Right atrium auricular region (tissue), 2 donors: Measurements from ENCODE around the gene BTNL8. TPM values are rescaled to one million over a fixed set of nuclear protein-coding genes. Genes with fewer than 3 reads are reported as not detected.

Source experiments
- DNase-seq: peaks from one replicate; pipeline ENCODE4 v3.0.0-alpha.2; 2019; ENCODE audit warnings: low spot score
- H3K27ac ChIP-seq, 2 donors: fragments of 200-600 bp; sonication (generic); 1 replicate in 1 of 2; 2 replicates in 1 of 2; pipeline ENCODE4 v1.5.1; 2016 to 2019
- H3K27me3 ChIP-seq, 2 donors: fragments of 200-600 bp; sonication (generic); one replicate each; pipeline versions ENCODE4 v1.5.1 to v1.6.0; 2017 to 2019
- H3K36me3 ChIP-seq: fragments of 200-600 bp; sonication (generic); one replicate; pipeline ENCODE4 v1.5.1; 2016
- H3K4me1 ChIP-seq, 2 donors: fragments of 200-600 bp; sonication (generic); one replicate each; pipeline versions ENCODE4 v1.5.1 to v1.6.0; 2017 to 2019
- H3K4me3 ChIP-seq, 2 donors: fragments of 200-600 bp; sonication (generic); 1 replicate in 1 of 2; 2 replicates in 1 of 2; pipeline ENCODE4 v1.5.1; 2017 to 2019; ENCODE audit warnings: mild to moderate bottlenecking in 1 of 2, moderate library complexity in 1 of 2
- H3K9me3 ChIP-seq, 2 donors: fragments of 200-600 bp; sonication (generic); one replicate each; pipeline ENCODE4 v1.5.1; 2019
- CTCF ChIP-seq, 2 donors: fragments of 200-600 bp; sonication (generic); IDR thresholded peaks; one replicate each; pipeline ENCODE4 v1.5.1; 2019; ENCODE audit warnings: antibody characterized with exemption in 2 of 2
- total RNA-seq, 2 donors: library from RNA; depleted of rRNA; stranded (reverse); fragments of >200 nt; gene quantifications; one replicate each; pipeline ENCODE4 v1.1.0, GENCODE V29; 2016

Gene BTNL8
- total RNA-seq, 2 donors from 2014 or later: 0.48 to 0.59 TPM

GRCh38 chr5:180959661-180960060 is 60.7 kb downstream of the BTNL8 start:
- TF ChIP-seq CTCF (IDR thresholded peaks at IDR 0.05): no peak
- no peaks in the 10 kb centered on the region for H3K27me3 ChIP-seq
- no peaks in the 10 kb centered on the region for H3K36me3 ChIP-seq
- no peak for DNase-seq
- no peak overlapping the region for H3K27ac ChIP-seq
- no peak overlapping the region for H3K4me3 ChIP-seq
- H3K9me3 ChIP-seq: no peaks in the 10 kb centered on the region
- no peaks in the 10 kb centered on the region for H3K4me1 ChIP-seq

- H3K9me3 ChIP-seq: no peaks in the 10 kb centered on the region
- no peak overlapping the region for H3K27ac ChIP-seq
- no peak overlapping the region for H3K4me3 ChIP-seq
- no peaks in the 10 kb centered on the region for H3K27me3 ChIP-seq
- no peak for TF ChIP-seq CTCF (IDR thresholded peaks at IDR 0.05)
- H3K4me1 ChIP-seq: no peaks in the 10 kb centered on the region
- no peak for DNase-seq
- H3K36me3 ChIP-seq: no peaks in the 10 kb centered on the region
Measured at GRCh38 chr5:180960209-180960608, 61.2 kb downstream of the BTNL8 start.

- no peak for TF ChIP-seq CTCF (IDR thresholded peaks at IDR 0.05)
- no peak for DNase-seq
Measured at GRCh38 chr5:180969406-180969805, 70.4 kb downstream of the BTNL8 start.

GRCh38 chr5:180970336-180970735 is 71.4 kb downstream of the BTNL8 start:
- H3K27ac ChIP-seq: no peak overlapping the region
- H3K9me3 ChIP-seq: no peaks in the 10 kb centered on the region

More at GRCh38 chr5:180969406-180969805, 70.4 kb downstream of the BTNL8 start:
- H3K9me3 ChIP-seq: no peaks in the 10 kb centered on the region
- no peak overlapping the region for H3K27ac ChIP-seq
- H3K36me3 ChIP-seq: no peaks in the 10 kb centered on the region
- H3K4me1 ChIP-seq: no peaks in the 10 kb centered on the region
- no peaks in the 10 kb centered on the region for H3K27me3 ChIP-seq
- no peak overlapping the region for H3K4me3 ChIP-seq

GRCh38 chr5:180970875-180971274 is 71.9 kb downstream of the BTNL8 start:
- Histone ChIP-seq H3K9me3 (no peaks in the 10 kb centered on the region), H3K4me1 (no peaks in the 10 kb centered on the region), H3K27me3 (no peaks in the 10 kb centered on the region), H3K4me3 (no peak overlapping the region), H3K27ac (no peak overlapping the region), H3K36me3 (no peaks in the 10 kb centered on the region)
- TF ChIP-seq CTCF (IDR thresholded peaks at IDR 0.05): no peak
- no peak for DNase-seq

More at GRCh38 chr5:180970336-180970735, 71.4 kb downstream of the BTNL8 start:
- no peaks in the 10 kb centered on the region for H3K36me3 ChIP-seq
- no peaks in the 10 kb centered on the region for H3K4me1 ChIP-seq
- no peak for DNase-seq
- H3K27me3 ChIP-seq: no peaks in the 10 kb centered on the region
- TF ChIP-seq CTCF (IDR thresholded peaks at IDR 0.05): no peak
- no peak overlapping the region for H3K4me3 ChIP-seq

GRCh38 chr5:180974612-180975315 is 75.8 kb downstream of the BTNL8 start:
- H3K27me3 ChIP-seq: no peaks in the 10 kb centered on the region
- H3K36me3 ChIP-seq: no peaks in the 10 kb centered on the region
- H3K9me3 ChIP-seq: no peaks in the 10 kb centered on the region
- H3K4me3 ChIP-seq: no peak overlapping the region
- TF ChIP-seq CTCF (IDR thresholded peaks at IDR 0.05): no peak
- H3K27ac ChIP-seq: no peak overlapping the region
- H3K4me1 ChIP-seq: no peaks in the 10 kb centered on the region
- no peak for DNase-seq
